Esophagus squamous epithelium (tissue), 5 donors: ENCODE measurements around the gene CD99L2. TPM values are rescaled to one million over a fixed set of nuclear protein-coding genes. Genes with fewer than 3 reads are reported as not detected.

Experiments used
- DNase-seq: peaks from one replicate; lab custom pipeline; 2025; lab: John Stamatoyannopoulos, UW
- H3K27ac ChIP-seq, 4 donors: fragments of 200-600 bp; sonication (generic); one replicate each; pipeline ENCODE4 v1.5.1; 2016 to 2019; ENCODE audit warnings: mild to moderate bottlenecking in 1 of 4
- H3K27me3 ChIP-seq, 4 donors: fragments of 200-600 bp; sonication (generic); 1 replicate in 3 of 4; 2 replicates in 1 of 4; pipeline versions ENCODE4 v1.5.1 to v1.6.0; 2017 to 2021; ENCODE audit warnings: antibody characterized with exemption in 1 of 4
- H3K36me3 ChIP-seq, 3 donors: fragments of 200-600 bp; sonication (generic); one replicate each; pipeline ENCODE4 v1.5.1; 2016 to 2019
- H3K4me1 ChIP-seq, 3 donors: fragments of 200-600 bp; sonication (generic); one replicate each; pipeline ENCODE4 v1.5.1; 2017 to 2019
- H3K4me3 ChIP-seq, 4 donors: fragments of 200-600 bp; sonication (generic); 1 replicate in 3 of 4; 2 replicates in 1 of 4; pipeline ENCODE4 v1.5.1; 2016 to 2019; ENCODE audit warnings: mild to moderate bottlenecking in 2 of 4, moderate library complexity in 1 of 4
- H3K9me3 ChIP-seq, 3 donors: fragments of 200-600 bp; sonication (generic); one replicate each; pipeline ENCODE4 v1.5.1; 2016 to 2019
- POLR2A ChIP-seq, 4 donors: fragments of 450-650 bp; IDR thresholded peaks; one replicate each; pipeline ENCODE4 v1.6.1; 2017; ENCODE audit warnings: antibody characterized with exemption in 4 of 4, mild to moderate bottlenecking in 4 of 4, moderate library complexity in 3 of 4
- WGBS, 2 donors: methylation state at CpG; one replicate each; pipeline ENCODE4 v1.1.5; 2018; 5-methylcytosine and 5-hydroxymethylcytosine counted together
- intact Hi-C: fragments of 100-400 bp; cut with DNase I; formaldehyde crosslinking; loops from one replicate; pipeline ENCODE4 v1.15.0; 2022
- total RNA-seq, 4 donors: library from RNA; depleted of rRNA; stranded (reverse); fragments of >200 nt; gene quantifications; one replicate each; pipeline ENCODE4 v1.1.0, GENCODE V29; 2016
- TF ChIP-seq, protein P1 (sequence below), 6 experiments: fragments of 450-650 bp in 4 of 6; fragments of 200-600 bp in 2 of 6; sonication (generic) in 2 of 6; IDR thresholded peaks; one replicate each; pipeline ENCODE4 v1.5.1; 2016 to 2019; ENCODE audit warnings: antibody characterized with exemption in 6 of 6, mild to moderate bottlenecking in 4 of 6, moderate library complexity in 4 of 6
- donor health status: DM: yes; HTN: yes; CAD: no.

Gene CD99L2, protein sequence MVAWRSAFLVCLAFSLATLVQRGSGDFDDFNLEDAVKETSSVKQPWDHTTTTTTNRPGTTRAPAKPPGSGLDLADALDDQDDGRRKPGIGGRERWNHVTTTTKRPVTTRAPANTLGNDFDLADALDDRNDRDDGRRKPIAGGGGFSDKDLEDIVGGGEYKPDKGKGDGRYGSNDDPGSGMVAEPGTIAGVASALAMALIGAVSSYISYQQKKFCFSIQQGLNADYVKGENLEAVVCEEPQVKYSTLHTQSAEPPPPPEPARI
- 10 to 100 TPM in 2 of 4 donors, 1 to 10 TPM in 2; 3.8 to 21.9 (median 7.7) TPM for total RNA-seq

DNA sequence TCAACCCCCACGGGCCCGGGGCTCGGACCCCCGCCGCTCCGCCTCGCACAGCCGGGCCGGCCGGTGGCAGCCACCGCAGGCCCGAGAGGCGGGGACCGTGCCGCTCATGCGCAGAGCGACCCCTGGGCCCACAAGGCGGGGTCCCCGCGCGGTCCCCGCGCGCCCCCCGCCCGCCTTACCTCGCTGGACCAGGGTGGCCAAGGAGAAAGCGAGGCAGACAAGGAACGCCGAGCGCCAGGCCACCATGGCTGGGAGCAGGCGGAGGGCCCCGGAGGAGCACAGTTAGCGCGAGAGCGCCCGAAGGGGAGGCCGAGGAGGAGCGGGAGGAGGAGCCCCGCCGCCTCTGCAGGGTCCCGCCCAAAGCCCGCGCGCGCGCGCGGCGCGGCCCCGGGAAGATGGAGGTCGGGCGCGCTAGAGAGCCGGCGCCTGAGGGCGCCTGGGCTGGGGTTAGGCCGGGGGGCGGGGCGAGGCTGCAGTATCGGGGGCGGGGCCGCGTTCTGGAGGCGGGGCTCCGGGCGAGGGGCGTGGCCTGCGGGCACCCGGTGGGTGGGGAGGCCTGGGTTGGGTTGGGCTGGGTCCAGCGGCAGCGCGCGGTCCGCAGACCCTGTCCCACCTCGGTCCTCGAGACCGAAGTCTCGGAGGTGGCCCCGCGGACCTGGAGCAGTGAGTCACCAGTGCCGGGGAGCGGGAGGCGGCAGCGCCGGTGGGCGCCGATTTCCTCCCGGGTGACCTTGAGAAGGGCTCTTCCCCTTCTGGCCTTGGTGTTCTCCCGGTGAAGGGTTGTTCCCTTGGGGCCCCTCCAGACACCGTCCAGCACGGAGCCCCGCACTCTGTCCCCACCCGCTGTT lies at the start of gene CD99L2:
Gene CD99L2 (minus strand): TSS at position 326 of the 848 bp plus-strand sequence. CDS start 80 bp downstream, at position 246.
- WGBS, 2 donors, result no CpG with 5 or more reads among the region's 95 CpGs
- Histone ChIP-seq H3K4me3 (peak within 1 kb of the TSS; percentile 51 to 77 (median 70)), H3K27me3 (no peaks in the 10 kb centered on the region), H3K27ac (peak within 1 kb of the TSS; percentile 74 to 83 (median 80)), H3K9me3 (no peaks in the 10 kb centered on the region), H3K36me3 (no peaks in the 10 kb centered on the region), H3K4me1 (peaks cover 0 to 14% (median 0%) of the 10 kb centered on the region in 3 donors)
- intact Hi-C loops, result no loop called here
- TF ChIP-seq, protein P1, sequence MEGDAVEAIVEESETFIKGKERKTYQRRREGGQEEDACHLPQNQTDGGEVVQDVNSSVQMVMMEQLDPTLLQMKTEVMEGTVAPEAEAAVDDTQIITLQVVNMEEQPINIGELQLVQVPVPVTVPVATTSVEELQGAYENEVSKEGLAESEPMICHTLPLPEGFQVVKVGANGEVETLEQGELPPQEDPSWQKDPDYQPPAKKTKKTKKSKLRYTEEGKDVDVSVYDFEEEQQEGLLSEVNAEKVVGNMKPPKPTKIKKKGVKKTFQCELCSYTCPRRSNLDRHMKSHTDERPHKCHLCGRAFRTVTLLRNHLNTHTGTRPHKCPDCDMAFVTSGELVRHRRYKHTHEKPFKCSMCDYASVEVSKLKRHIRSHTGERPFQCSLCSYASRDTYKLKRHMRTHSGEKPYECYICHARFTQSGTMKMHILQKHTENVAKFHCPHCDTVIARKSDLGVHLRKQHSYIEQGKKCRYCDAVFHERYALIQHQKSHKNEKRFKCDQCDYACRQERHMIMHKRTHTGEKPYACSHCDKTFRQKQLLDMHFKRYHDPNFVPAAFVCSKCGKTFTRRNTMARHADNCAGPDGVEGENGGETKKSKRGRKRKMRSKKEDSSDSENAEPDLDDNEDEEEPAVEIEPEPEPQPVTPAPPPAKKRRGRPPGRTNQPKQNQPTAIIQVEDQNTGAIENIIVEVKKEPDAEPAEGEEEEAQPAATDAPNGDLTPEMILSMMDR (IDR thresholded peaks at IDR 0.05), result no peak
- TF ChIP-seq POLR2A (IDR thresholded peaks at IDR 0.05), result peak in 1 of 4 donors; percentile 54
- peak; percentile 54 for DNase-seq

DNA sequence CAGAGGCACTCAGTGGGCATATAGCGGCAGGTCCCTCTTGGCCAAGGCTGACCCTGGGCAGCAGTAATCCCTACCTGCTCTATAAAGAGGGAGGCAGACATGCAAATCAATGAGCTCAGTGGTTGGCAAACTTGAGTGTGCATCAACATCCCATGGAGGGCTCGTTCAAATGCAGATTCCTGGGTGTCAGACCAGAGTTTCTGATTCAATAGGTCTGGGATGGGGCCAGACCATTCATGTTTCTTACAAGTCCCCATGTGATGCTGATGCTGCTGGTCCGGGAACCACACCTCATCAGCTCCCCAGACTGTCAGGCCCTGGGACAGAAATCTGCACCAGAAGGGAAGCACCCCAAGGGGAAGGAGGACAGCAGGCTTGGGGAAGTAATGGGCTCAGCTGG lies 45.8 kb upstream of the CD99L2 start:
- H3K4me3 ChIP-seq, result no peak overlapping the region
- no peaks in the 10 kb centered on the region for H3K4me1 ChIP-seq
- no peaks in the 10 kb centered on the region for H3K27me3 ChIP-seq
- H3K9me3 ChIP-seq, result no peaks in the 10 kb centered on the region
- intact Hi-C loops, result no loop called here
- WGBS, 2 donors, result 78% methylated on average over 1 of the region's 3 CpGs; no CpG with 5 or more reads in 1 of the 2 donors
- TF ChIP-seq, protein P1 (IDR thresholded peaks at IDR 0.05), result no peak
- TF ChIP-seq POLR2A (IDR thresholded peaks at IDR 0.05), result no peak
- no peaks in the 10 kb centered on the region for H3K36me3 ChIP-seq
- DNase-seq, result no peak
- no peak overlapping the region for H3K27ac ChIP-seq

DNA sequence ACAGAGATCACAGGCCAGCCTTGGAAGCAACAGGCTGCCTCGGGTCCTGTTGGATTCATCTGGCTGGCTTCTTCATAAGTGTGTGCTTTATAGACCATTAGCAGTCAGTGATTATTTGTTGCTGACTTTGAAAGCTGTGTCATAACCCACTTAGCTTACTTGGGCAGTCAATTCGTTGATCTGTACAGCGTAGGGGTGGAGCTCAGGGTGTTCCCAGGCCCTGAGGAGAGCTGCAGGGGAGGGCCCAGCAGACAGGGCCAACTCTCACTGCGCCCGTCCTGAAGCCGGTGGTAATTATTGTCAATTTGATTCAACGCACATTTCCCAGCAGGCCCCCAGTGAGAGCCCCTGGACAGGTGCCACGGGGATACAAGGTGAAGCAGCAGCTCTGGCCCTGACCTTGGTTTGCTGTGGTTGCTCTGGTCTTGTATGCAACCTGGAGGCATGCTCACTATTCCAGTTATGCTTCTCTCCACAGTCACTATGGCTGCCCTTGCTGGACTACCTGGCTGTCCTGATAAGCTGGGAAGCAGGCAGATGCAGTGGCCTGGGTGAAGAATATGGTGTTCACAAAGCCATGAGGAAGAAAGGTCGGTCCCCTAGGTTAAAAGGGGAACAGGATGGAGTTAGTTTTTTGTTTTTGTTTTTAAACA lies 44.6 kb upstream of the CD99L2 start:
- Histone ChIP-seq H3K9me3 (no peaks in the 10 kb centered on the region), H3K27me3 (no peaks in the 10 kb centered on the region), H3K36me3 (no peaks in the 10 kb centered on the region), H3K4me3 (no peak overlapping the region), H3K4me1 (no peaks in the 10 kb centered on the region), H3K27ac (no peak overlapping the region)
- WGBS, 2 donors, result 57 to 68% methylated on average over 1 to 8 of the region's 9 CpGs
- no peak for TF ChIP-seq POLR2A (IDR thresholded peaks at IDR 0.05)
- TF ChIP-seq, protein P1 (IDR thresholded peaks at IDR 0.05), result no peak
- intact Hi-C loops, result no loop called here
- DNase-seq, result no peak

DNA sequence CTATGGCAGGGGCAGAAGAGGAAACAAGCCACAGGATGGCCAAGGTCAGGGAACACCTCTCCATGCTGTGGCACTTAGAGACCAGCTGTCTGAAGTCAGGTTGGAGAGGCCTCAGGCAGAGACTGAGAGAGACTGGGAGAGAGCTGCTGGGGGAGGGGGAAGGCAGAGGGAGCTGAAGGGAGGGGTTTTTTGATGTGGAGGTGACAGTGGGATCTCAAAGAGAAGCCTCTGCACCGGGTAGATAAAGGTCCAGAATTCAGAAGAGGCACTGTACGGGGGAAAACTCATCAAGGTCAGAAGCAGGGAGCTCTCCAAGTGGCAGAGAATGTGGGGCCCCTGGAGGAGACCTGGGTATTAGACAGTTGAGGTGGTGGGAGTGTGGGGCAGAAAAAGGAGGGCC lies 43.1 kb upstream of the CD99L2 start:
- Histone ChIP-seq H3K4me1 (no peaks in the 10 kb centered on the region), H3K27me3 (no peaks in the 10 kb centered on the region), H3K9me3 (no peaks in the 10 kb centered on the region), H3K27ac (no peak overlapping the region), H3K4me3 (no peak overlapping the region), H3K36me3 (no peaks in the 10 kb centered on the region)
- intact Hi-C loops, result no loop called here
- TF ChIP-seq, protein P1 (IDR thresholded peaks at IDR 0.05), result no peak
- no peak for TF ChIP-seq POLR2A (IDR thresholded peaks at IDR 0.05)
- WGBS, 2 donors, result 39 to 56% methylated on average over 2 of the region's 2 CpGs
- DNase-seq, result no peak
